Endothelial cell of umbilical vein (primary cell): ENCODE data around the gene ITPKB. TPM values are rescaled to one million over a fixed set of nuclear protein-coding genes. Genes with fewer than 3 reads are reported as not detected.

Experiments used
- BruUV-seq: library from RNA; stranded (reverse); fragments of 400-500 nt; replicated peaks from 2 replicates; lab custom pipeline; 2021; lab: Mats Ljungman, UMichigan
- CTCF ChIA-PET: fragments of 300-600, 350-600 bp; sonication (Branson Sonifier 250); formaldehyde crosslinking; loops from one replicate; lab custom pipeline; 2021; ENCODE audit warnings: antibody characterized with exemption, inconsistent platforms; lab: Charles Lee
- POLR2A ChIA-PET: fragments of 300-600, 350-600 bp; sonication (Branson Sonifier 250); formaldehyde crosslinking; loops from one replicate; lab custom pipeline; 2021; ENCODE audit warnings: antibody characterized with exemption, inconsistent platforms; lab: Charles Lee
- DNase-seq: peaks from one replicate; pipeline ENCODE4 v3.0.0-alpha.2; 2011; ENCODE audit warnings: low read depth, low spot score
- FAIRE-seq: peaks from 2 replicates; lab custom pipeline; 2011; peaks lifted over from hg19 to GRCh38; lab: Jason Lieb, UNC
- H2AFZ ChIP-seq: 2 replicates; pipeline ENCODE4 v1.6.0; 2012; ENCODE audit warnings: low read depth, low read length, control low read depth, inconsistent platforms
- H3K27ac ChIP-seq: 2 replicates; pipeline ENCODE4 v1.5.1; 2011; ENCODE audit warnings: low read depth, mild to moderate bottlenecking, control low read depth, low read length, moderate library complexity; ENCODE audit not compliant: insufficient read depth
- H3K27me3 ChIP-seq, 2 experiments: 2 replicates each; pipeline versions ENCODE4 v1.6.0 to v1.6.1; 2011; ENCODE audit warnings: low read length in 2 of 2, mixed read lengths in 1 of 2; ENCODE audit not compliant: control insufficient read depth in 2 of 2, insufficient read depth in 2 of 2
- H3K36me3 ChIP-seq, 2 experiments: 2 replicates in 1 of 2; 3 replicates in 1 of 2; pipeline ENCODE4 v1.5.1; 2011; ENCODE audit warnings: low read length in 2 of 2, mild to moderate bottlenecking in 1 of 2, moderate library complexity in 1 of 2; ENCODE audit not compliant: control insufficient read depth in 2 of 2, insufficient read depth in 2 of 2; ENCODE audit errors: extremely low read depth in 1 of 2
- H3K4me1 ChIP-seq: 3 replicates; pipeline ENCODE4 v1.5.1; 2011; ENCODE audit warnings: mild to moderate bottlenecking, low read length; ENCODE audit not compliant: control insufficient read depth, insufficient read depth; ENCODE audit errors: extremely low read depth
- H3K4me2 ChIP-seq: 2 replicates; pipeline ENCODE4 v1.6.1; 2011; ENCODE audit warnings: low read length, control low read depth, mixed read lengths; ENCODE audit not compliant: insufficient read depth
- H3K4me3 ChIP-seq, 3 experiments: fragments of 200-600 bp in 1 of 3; sonication (generic), shearing (Covaris generic) in 1 of 3; replicated peaks in 1 of 3; 2 replicates each; pipeline ENCODE4 v1.5.1; 2011 to 2016; ENCODE audit warnings: control low read depth in 3 of 3, low read length in 3 of 3, mild to moderate bottlenecking in 2 of 3, inconsistent platforms in 1 of 3, low read depth in 1 of 3, moderate library complexity in 1 of 3; ENCODE audit not compliant: insufficient read depth in 1 of 3
- H3K79me2 ChIP-seq: 2 replicates; pipeline ENCODE4 v1.6.0; 2012; ENCODE audit warnings: low read length, inconsistent platforms; ENCODE audit not compliant: control insufficient read depth, insufficient read depth
- H3K9ac ChIP-seq: replicated peaks from 2 replicates; pipeline ENCODE3; 2011; ENCODE audit warnings: low read length, control low read depth; ENCODE audit not compliant: insufficient read depth; ENCODE audit errors: extremely low read depth
- H3K9me1 ChIP-seq: replicated peaks from 3 replicates; pipeline ENCODE4 v1.6.0; 2011; ENCODE audit warnings: mild to moderate bottlenecking, low read length; ENCODE audit not compliant: control insufficient read depth, insufficient read depth; ENCODE audit errors: extremely low read depth
- H3K9me3 ChIP-seq: replicated peaks from 2 replicates; pipeline ENCODE4 v1.5.1; 2012; ENCODE audit warnings: low read length, inconsistent platforms; ENCODE audit not compliant: control insufficient read depth, insufficient read depth
- H4K20me1 ChIP-seq: replicated peaks from 2 replicates; pipeline ENCODE3; 2011; ENCODE audit warnings: mild to moderate bottlenecking, low read length; ENCODE audit not compliant: control insufficient read depth, insufficient read depth; ENCODE audit errors: extremely low read depth
- CTCF ChIP-seq, 2 donors: IDR thresholded peaks; 1 replicate in 1 of 2; 2 replicates in 1 of 2; pipeline ENCODE4 v1.5.1; 2011; ENCODE audit warnings: low read length in 2 of 2, mild to moderate bottlenecking in 2 of 2, moderate library complexity in 2 of 2, control low read depth in 1 of 2, inconsistent platforms in 1 of 2, low read depth in 1 of 2; ENCODE audit not compliant: insufficient read depth in 1 of 2; ENCODE audit errors: extremely low read depth in 1 of 2
- EZH2 ChIP-seq: IDR thresholded peaks from 2 replicates; pipeline ENCODE4 v1.6.1; 2012; ENCODE audit warnings: borderline replicate concordance, low read depth, mild to moderate bottlenecking, moderate library complexity, low read length, inconsistent platforms; ENCODE audit not compliant: severe bottlenecking
- FOS ChIP-seq: IDR thresholded peaks from 2 replicates; pipeline ENCODE4 v1.6.1; 2011; ENCODE audit warnings: mild to moderate bottlenecking, low read length, moderate library complexity, borderline replicate concordance; ENCODE audit not compliant: insufficient read depth
- GATA2 ChIP-seq: IDR thresholded peaks from 2 replicates; pipeline ENCODE4 v1.7.0; 2011; ENCODE audit warnings: low read depth, mild to moderate bottlenecking, moderate library complexity, mixed read lengths, low read length; ENCODE audit not compliant: insufficient read length, insufficient read depth
- MAX ChIP-seq: IDR thresholded peaks from 2 replicates; pipeline ENCODE4 v1.6.1; 2011; ENCODE audit not compliant: insufficient read depth, insufficient read length
- MYC ChIP-seq: IDR thresholded peaks from one replicate; pipeline ENCODE4 v1.6.1; 2011; ENCODE audit warnings: mild to moderate bottlenecking, low read depth, low read length
- POLR2A ChIP-seq: IDR thresholded peaks from 2 replicates; pipeline ENCODE4 v1.6.1; 2012; ENCODE audit warnings: low read depth, mild to moderate bottlenecking, control low read depth, low read length
- POLR2AphosphoS5 ChIP-seq: IDR thresholded peaks from 2 replicates; pipeline ENCODE4 v1.6.1; 2012; ENCODE audit warnings: low read depth, mild to moderate bottlenecking, control low read depth, low read length, moderate library complexity; ENCODE audit not compliant: insufficient read depth
- dilution Hi-C: fragments of 300-500 bp; cut with MboI; formaldehyde crosslinking; loops from one replicate; pipeline ENCODE4 v1.15.0; 2019; ENCODE audit warnings: low sequenced_read_pairs; ENCODE audit not compliant: extremely low pct_ligation_motif_present
- intact Hi-C: fragments of 100-400 bp; cut with micrococcal nuclease; formaldehyde crosslinking; loops from one replicate; pipeline ENCODE4 v1.10.0; 2022
- polyA plus RNA-seq, 4 experiments: library from polyadenylated mRNA; depleted of rRNA in 3 of 4; stranded (reverse) in 3 of 4; unstranded in 1 of 4; fragments of >200 nt; gene quantifications; 2 replicates each; pipeline versions ENCODE4 v1.2.1 to v1.2.3, GENCODE V29; 2011 to 2012; ENCODE audit warnings: missing spikeins in 1 of 4
- total RNA-seq: library from RNA; stranded (reverse); gene quantifications from 2 replicates; pipeline ENCODE4 v1.2.3, GENCODE V29; 2021

Gene ITPKB
- total and polyA plus RNA-seq, 2 donors (not counting 3 experiments of a cell fraction or from before 2014, with no cell fraction given), result 7.7 to 34.8 TPM

DNA sequence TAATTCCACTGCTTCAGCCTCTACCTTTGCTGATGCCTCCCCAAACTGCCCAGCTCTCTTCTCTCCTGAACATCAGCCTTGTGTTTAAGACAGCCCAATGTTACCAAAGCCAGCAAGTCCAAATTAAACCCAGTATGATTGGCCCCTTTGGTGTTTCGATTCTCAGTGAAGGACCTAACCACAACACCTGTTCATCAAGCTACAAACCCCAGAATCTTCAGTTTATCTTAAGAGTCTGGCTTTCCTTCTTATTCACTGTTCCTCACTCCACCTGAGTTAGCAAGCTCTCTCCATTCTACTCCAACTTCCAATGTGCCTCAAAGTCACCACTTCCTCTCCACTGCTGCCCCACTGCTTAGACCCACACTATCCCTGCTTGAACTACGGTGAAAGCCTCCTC is 25.5 kb upstream of the ITPKB start:
- Histone ChIP-seq H3K4me3 (no peak overlapping the region), H3K9me1 (no peaks in the 10 kb centered on the region), H3K9ac (no peak overlapping the region), H3K4me2 (no peak overlapping the region), H3K79me2 (no peaks in the 10 kb centered on the region), H3K36me3 (no peaks in the 10 kb centered on the region), H4K20me1 (no peaks in the 10 kb centered on the region), H3K9me3 (no peaks in the 10 kb centered on the region), H3K27ac (no peak overlapping the region), H2AFZ (no peak overlapping the region), H3K4me1 (no peaks in the 10 kb centered on the region), H3K27me3 (peaks cover 10 to 26% of the 10 kb centered on the region in 2 experiments)
- POLR2A ChIA-PET, result interaction anchor here (0.6 kb wide), 1 partner anchor 25 kb away, joined by 9 read pairs; no protein-coding TSS in a partner anchor
- intact Hi-C loops, result no loop called here
- no peak for FAIRE-seq
- no peak for DNase-seq
- CTCF ChIA-PET, result interaction anchor here (1.0 to 1.6 kb wide), 3 partner anchors 11 to 138 kb away, joined by 3 read pairs; no protein-coding TSS in a partner anchor
- dilution Hi-C loops, result no loop called here
- no peak for TF ChIP-seq FOS
- no peak for TF ChIP-seq MYC
- TF ChIP-seq POLR2AphosphoS5, result no peak
- no peak for TF ChIP-seq CTCF (IDR thresholded peaks at IDR 0.05; ENCODE audit: extremely low read depth in 1 of 2, insufficient read depth in 1 of 2, low read depth in 1 of 2, low read length in 2 of 2)
- TF ChIP-seq GATA2, result no peak
- no peak for TF ChIP-seq MAX
- no peak for TF ChIP-seq POLR2A
- no peak for TF ChIP-seq EZH2
- BruUV-seq, result no TSS peak
